GM12878 (cell line): ENCODE results near the gene SIN3B.

Source experiments
- BCL3 ChIP-seq: IDR thresholded peaks from 2 replicates; pipeline ENCODE4 v1.6.1; 2011; ENCODE audit warnings: borderline replicate concordance, low read depth, mild to moderate bottlenecking, moderate library complexity, low read length; ENCODE audit not compliant: insufficient read depth, poor library complexity, severe bottlenecking
- CEBPB ChIP-seq, 2 experiments: fragments of 150-350 bp in 1 of 2; IDR thresholded peaks; 2 replicates each; pipeline ENCODE4 v1.6.1; 2012 to 2014; ENCODE audit warnings: low read depth in 2 of 2, low read length in 2 of 2, borderline replicate concordance in 1 of 2, inconsistent platforms in 1 of 2
- CTCF ChIP-seq, 3 experiments: IDR thresholded peaks in 2 of 3; conservative IDR thresholded peaks in 1 of 3; 2 replicates each; pipeline ENCODE4 v1.5.1; 2011; ENCODE audit warnings: low read depth in 3 of 3, low read length in 3 of 3, mild to moderate bottlenecking in 3 of 3, control low read depth in 2 of 3, moderate library complexity in 2 of 3, inconsistent platforms in 1 of 3, mixed read lengths in 1 of 3; ENCODE audit not compliant: control insufficient read depth in 2 of 3, insufficient read depth in 1 of 3; ENCODE audit errors: extremely low read depth in 1 of 3
- EZH2 ChIP-seq: IDR thresholded peaks from 2 replicates; pipeline ENCODE4 v1.6.1; 2012; ENCODE audit warnings: low read depth, mild to moderate bottlenecking, control low read depth, inconsistent platforms, low read length, borderline replicate concordance; ENCODE audit not compliant: control insufficient read depth
- POLR2A ChIP-seq: IDR thresholded peaks from 2 replicates; pipeline ENCODE4 v1.6.1; 2011; ENCODE audit warnings: low read depth, mild to moderate bottlenecking, low read length
- SMC3 ChIP-seq: IDR thresholded peaks from 2 replicates; pipeline ENCODE4 v1.6.1; 2011; ENCODE audit warnings: low read length, improper control_type of control experiment, borderline replicate concordance
- TF ChIP-seq, protein P1 (sequence below): IDR thresholded peaks from 2 replicates; pipeline ENCODE4 v1.6.1; 2012; ENCODE audit warnings: low read depth, low read length, improper control_type of control experiment
- TF ChIP-seq, protein P2 (sequence below): fragments of 450-650 bp; IDR thresholded peaks from 2 replicates; pipeline ENCODE4 v1.6.1; 2018; ENCODE audit warnings: mild to moderate bottlenecking, low read depth, moderate library complexity; ENCODE audit not compliant: partially characterized antibody

DNA sequence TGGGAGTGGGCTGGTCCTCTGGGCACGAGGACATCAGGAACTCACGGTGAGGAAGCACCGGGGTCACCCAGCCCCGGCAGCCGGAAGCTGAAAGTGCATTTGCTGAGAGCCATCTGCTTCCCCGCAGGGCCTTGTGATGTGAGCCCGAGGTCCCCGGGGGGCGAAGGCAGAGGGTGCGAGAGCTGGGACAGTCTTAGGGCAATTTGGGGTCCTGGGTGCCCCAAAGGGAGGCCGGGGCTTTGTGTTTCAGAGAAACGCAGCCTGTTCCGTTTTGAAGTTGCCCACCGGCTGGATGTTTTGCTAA, 64.4 kb downstream of the SIN3B start:
- TF ChIP-seq CTCF (IDR thresholded peaks at IDR 0.05 in 2 of 3, conservative IDR thresholded peaks at IDR 0.05 in 1 of 3; ENCODE audit: control insufficient read depth in 2 of 3, extremely low read depth in 1 of 3, insufficient read depth in 1 of 3, low read depth in 3 of 3, low read length in 3 of 3) (no peak), SMC3 (no peak), POLR2A (no peak), CEBPB (IDR thresholded peaks at IDR 0.05; ENCODE audit: borderline replicate concordance in 1 of 2, low read depth in 2 of 2, low read length in 2 of 2) (no peak), EZH2 (no peak), BCL3 (no peak)
- TF ChIP-seq, protein P1, sequence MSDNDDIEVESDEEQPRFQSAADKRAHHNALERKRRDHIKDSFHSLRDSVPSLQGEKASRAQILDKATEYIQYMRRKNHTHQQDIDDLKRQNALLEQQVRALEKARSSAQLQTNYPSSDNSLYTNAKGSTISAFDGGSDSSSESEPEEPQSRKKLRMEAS = no peak; the same call in 1 of the 2 replicates
- TF ChIP-seq, protein P2, sequence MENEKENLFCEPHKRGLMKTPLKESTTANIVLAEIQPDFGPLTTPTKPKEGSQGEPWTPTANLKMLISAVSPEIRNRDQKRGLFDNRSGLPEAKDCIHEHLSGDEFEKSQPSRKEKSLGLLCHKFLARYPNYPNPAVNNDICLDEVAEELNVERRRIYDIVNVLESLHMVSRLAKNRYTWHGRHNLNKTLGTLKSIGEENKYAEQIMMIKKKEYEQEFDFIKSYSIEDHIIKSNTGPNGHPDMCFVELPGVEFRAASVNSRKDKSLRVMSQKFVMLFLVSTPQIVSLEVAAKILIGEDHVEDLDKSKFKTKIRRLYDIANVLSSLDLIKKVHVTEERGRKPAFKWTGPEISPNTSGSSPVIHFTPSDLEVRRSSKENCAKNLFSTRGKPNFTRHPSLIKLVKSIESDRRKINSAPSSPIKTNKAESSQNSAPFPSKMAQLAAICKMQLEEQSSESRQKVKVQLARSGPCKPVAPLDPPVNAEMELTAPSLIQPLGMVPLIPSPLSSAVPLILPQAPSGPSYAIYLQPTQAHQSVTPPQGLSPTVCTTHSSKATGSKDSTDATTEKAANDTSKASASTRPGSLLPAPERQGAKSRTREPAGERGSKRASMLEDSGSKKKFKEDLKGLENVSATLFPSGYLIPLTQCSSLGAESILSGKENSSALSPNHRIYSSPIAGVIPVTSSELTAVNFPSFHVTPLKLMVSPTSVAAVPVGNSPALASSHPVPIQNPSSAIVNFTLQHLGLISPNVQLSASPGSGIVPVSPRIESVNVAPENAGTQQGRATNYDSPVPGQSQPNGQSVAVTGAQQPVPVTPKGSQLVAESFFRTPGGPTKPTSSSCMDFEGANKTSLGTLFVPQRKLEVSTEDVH = no peak
